NCI-H146 treated with DMSO at 0.1 percent for 48 hours (cell line): ENCODE measurements around the gene TLK1.
"Not testable (repeated sequence)": the region's sequence is repeated elsewhere in the genome, so short reads cannot be mapped to it uniquely, and the experiment has no call there.

Experiments
- DNase-seq: peaks from one replicate; lab custom pipeline; 2025; ENCODE audit not compliant: unreplicated experiment; lab: John Stamatoyannopoulos, UW

TLK1 gene

DNA sequence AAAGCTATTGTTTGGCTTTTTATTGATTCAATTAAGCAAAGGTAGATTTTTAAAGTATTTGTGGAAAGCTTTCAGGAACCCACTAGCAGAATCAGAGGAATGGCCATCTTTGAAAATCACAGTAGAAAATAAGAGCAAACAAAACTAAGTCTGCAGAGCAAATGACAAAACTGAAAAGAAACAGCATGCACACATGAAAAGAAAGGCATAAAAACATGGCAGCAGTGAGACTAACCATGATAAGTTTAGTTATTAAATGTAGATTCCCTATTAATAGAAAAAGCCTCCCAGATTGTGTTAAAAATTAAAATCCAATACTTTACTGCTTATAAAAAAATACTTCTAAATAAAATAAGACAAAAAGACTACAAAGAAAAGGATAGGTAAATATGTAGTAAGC, 9.1 kb upstream of the TLK1 start:
- DNase-seq, result no peak

DNA sequence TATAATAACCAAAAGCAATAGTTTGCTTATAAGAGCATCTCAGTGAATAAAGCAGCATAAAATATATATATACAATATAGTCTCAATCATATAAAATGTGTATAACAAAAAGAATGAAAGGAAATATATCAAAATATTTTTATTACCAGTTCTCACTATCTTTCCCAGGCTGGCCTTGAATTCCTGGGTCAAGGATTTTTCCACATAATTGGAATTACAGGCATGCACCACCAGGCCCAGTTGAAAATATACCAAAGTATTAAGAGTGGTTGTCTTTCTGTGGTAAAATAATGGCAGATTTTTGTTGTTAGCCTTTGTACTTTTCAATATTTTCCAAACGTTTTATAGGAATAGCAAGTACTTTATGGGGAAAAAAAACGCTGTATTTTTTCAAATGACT, 8.6 kb upstream of the TLK1 start:
- no peak for DNase-seq

DNA sequence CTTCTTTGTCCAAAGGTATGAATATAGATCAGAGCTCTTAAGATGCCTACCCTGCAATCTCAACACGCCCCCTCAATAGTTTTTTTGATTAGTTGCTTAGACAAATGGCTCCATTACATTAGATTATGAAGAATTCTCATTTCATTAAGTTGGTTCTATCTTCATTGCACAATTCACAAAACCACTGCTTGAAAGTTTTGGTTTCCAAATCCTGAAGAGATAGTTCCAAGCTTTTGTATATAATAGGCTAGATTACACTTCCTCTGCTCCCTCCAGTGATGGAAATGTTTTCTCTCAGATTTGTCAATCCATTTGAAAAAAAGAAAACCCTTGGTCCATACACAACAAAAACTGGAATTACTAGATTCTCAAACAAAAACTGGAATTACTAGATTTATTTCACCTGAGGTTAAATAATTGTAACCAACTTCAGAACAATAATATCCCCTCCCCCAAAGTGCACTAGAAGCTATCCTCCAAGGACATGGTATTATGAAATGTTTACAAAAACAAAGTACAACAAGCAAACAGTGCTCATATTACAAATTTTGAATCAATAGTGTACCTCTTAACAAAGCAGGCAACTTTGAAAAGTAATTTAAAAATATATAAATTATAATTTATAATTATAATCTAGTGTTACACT, 6.8 kb upstream of the TLK1 start:
- no peak for DNase-seq

DNA sequence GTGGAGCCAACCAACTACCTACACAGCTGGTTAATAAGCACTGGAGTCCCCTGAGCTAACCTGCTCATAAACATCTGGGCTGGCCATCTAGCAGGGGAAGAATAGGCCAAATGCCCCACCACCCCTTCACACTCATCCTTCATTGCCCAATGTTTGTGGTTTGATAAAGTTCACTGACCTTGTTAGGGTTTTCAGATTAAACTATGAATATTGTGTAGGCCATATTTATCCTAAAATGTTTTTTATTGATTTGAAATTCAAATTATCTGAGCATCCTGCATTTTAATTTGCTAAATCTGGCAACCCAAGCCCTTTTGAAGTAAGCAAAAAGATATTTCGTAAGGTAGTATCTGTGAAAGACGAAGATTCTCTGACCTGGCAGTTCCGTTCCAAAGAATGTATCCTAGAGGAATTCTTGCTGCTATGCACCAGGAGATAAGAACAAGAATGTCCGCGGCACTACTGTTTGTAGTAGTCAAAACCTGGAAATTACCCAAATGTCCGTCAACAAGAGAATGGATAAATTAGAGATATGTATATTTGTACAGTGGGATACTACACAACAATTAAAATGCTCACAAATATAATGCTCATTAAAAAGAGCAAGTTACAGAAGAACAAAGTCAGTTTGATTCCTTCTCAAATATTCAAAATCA, 5.8 kb upstream of the TLK1 start:
- DNase-seq, result no peak

DNA sequence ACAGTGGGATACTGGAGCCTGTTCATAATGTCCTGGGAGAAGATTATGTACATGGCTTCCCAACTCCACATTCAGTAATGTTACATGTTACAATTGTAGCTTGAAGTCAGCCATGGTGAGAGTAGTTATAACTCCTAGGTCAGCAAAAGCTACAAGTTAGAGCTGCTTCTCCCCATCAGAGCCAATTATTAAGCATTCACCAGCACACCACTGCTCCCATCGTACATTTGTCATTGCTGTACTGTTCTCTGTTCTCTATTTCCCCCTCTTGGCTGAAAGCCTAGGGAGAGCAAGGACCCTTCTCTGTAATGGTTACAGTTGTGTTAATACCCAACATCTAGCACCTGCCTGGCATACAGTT, 5.3 kb upstream of the TLK1 start:
- DNase-seq, result no peak

DNA sequence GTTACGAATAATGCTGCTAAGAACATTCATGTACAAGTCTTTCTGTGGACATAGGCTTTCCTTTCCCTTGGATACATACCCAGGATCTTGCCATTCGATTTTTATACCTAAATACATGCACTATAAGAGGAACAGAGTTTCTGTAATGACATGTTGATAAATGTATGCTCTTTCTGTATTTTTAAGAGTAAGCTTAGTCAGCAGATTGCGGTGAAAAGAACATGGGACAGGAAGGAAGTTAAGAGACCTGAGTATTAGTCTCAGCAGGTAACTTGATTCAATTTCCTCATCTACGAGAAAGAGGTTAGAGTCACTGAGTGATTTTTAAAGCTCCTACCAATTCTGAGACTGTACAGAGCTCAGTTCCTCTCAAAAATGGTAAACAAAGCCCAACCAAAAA, 2.6 kb upstream of the TLK1 start:
- DNase-seq, result no peak

DNA sequence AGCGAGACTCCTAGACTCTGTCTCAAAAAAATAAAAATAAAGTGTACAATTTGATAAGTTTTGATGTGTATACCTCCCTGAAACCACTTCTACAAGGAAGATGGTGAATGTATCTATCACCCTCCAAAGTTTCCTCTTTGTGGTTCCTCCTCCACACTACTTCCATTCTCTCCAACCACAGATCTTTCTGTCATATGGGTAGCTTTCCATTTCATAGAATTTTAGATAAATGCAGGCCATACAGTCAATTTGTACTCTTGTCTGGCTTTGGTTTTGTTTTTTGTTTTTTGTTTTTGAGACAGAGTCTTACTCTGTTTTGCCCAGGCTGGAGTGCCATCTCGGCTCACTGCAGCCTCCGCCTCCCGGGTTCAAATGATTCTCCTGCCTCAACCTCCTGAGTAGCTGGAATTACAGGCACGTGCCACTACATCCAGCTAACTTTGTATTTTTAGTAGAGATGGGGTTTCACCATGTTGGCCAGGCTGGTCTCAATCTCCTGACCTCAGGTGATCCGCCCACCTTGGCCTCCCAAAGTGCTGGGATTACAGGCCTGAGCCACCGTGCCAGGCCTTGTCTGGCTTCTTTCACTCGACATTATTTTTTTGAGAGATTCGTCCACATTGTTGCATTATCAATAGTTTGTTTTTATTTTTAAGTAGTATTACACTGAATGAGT, 2.0 kb upstream of the TLK1 start:
- not testable (repeated sequence) for DNase-seq

DNA sequence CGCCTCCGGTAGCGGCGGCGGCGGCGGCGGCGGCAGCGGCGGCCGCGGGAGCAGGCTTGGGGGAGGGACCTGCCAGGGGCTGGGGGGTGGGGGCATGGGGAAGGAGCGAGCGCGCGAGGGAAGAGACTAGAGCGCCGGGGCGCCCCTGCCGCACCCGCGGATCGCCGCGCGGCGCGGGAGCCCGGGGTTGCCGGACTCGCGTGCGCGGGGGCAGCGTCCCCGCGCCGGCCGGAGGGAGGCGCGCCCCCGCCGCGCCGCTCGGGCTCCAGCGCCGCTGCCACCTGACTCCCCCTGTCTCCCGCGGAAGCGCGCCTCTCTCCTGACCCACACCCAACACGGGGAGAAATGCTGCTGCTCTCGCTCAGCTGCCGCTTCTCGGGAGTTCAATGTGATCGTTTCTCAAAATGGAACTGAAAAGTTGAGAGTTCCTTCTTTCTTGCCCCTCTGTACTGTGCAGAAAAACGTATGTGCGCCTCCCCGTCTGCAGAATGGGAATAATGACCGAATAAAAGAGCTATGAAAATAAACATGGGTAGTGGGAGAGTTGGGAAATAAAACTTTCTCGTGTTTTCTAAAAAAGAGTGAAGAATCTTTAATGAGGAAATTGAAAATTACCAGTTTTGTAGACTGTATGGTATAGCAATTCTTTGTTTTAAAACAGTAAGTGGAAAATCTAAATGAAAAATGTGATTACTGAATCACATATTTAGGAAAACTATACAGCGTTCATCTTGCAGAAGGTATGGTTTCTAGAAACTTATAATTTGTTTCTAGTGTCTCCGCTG, 455 bp upstream of the TLK1 start:
- peak; percentile 57 for DNase-seq

DNA sequence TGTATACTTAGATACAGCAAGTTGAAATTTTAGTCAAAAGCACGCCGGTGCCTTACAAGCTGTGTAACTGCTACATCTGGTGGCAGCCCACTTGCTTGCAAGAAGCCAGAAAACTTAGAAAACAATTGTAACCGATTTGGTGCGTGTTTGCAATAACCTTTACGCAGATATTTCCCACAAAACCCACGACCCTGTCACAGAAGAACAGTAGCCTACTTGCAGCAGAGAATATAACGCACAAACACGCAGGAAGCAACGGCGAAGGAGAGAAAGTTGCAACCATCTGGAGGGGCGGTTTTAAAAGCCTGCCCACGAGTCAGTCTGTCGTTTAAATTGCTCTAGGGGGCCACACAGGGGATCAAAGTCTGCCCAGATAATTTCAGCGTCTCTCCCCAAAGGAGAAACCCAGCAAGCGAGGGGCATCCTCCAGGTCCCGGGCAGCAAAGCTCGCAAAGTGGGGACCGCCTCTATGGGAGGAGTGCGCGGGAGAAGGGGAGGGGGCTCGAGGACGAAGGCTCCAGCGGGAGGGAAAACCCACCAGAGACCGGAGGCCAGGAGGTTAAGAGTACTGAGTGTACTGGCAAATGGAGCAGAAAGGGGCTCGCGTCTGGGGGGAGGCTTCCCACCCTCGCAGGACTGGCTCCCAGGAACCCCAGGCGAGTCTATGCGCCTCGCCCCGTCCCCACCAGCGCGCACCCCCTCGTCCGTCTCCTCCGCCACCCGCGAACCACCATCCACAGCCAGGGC, 1.1 kb downstream of the TLK1 start:
- peak; percentile 29 for DNase-seq

DNA sequence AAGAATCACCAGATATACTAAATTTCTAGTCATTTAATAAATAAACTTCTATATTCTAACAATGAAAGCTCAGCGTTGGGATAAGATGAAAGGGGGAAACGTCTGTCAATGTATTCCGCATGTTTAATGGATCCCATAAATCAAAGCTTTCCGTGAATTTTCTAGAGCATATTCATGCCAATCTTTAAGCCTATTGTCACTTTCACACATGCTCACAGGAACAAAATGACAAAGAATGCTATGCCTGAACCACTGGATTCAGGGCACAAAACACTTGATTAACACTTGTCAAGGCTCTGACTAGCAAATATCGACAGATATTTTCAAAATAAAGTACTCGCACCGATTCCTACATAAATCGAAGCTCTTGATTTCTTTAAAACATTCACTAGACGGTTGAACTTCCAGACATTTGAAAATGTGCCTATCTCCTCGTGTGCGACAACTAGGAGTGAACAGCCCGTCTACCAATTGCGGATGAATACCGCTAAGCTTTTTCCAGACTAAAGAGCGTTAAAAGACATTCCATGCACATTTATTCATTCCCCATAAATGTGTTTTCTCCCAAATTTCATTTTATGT, 1.8 kb downstream of the TLK1 start:
- DNase-seq, result peak; percentile 33

DNA sequence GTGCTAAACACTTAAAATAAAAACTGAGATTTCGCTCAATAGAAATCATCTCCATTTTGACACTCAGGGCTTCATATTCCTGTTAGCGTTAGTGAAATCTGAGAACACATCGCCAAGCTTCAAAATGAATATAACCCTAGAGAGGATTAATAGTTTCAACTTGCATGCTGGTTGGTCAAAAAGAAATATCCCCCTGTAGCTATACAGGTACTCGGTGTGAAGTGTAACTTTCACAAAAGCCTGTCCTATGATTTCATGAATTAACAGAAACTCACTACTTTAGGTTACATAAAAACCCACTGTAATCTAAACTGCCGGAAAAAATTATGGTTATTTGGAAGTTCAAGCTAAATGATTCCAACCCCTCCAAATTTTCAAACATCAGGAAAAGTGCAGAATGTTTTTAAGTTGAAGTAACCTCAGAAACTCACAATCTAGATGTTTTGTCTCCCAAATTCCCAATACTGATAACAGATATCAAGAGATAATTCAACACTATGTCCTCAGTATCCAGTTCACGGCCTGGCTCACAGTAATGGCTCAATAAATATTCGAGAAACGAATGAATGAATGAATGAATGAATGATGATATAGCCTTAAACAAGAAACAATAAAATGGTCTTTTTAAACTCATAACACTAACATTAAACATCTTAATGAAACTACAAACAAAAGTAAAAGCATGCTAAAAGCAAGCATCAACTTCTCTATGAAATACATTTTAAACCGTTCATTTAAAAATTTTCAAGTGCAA, 2.5 kb downstream of the TLK1 start:
- DNase-seq, result no peak

DNA sequence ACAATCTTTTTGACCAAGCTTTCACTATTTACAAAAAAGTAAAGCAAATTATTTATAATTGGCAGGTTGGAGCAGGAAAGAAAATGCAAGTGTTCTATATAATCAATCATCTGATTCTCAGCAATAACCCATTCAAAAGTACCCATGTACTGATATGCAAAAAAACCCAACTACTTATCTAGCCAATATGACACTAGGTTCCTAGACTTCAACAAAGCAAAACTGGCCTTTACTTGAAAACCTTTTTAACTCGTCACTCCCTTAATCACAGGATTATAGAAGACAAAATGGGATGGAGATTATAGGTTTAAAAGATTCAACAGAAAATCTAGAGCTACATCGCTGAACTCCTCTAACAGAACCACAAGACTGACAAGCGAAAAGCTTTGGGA, 3.6 kb downstream of the TLK1 start:
- DNase-seq, result no peak

DNA sequence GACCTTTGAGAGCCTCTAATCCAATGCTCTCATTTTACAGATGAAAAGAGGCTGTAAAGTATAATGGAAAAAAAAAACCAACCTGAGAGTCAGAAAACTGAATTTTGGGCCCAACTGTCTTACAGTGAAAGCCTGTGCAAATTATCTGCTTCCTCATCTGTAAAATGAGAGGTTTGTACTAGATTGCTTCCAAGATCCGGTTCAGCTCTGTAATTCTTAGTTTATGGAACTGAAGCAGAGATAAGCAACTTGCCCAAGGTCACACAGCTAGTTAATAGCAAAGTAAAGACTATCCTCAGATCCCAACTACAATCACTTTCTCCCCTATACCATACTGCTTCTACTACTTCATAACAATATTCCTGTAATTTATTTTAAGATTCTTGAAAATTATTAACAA, 6.3 kb downstream of the TLK1 start:
- no peak for DNase-seq

DNA sequence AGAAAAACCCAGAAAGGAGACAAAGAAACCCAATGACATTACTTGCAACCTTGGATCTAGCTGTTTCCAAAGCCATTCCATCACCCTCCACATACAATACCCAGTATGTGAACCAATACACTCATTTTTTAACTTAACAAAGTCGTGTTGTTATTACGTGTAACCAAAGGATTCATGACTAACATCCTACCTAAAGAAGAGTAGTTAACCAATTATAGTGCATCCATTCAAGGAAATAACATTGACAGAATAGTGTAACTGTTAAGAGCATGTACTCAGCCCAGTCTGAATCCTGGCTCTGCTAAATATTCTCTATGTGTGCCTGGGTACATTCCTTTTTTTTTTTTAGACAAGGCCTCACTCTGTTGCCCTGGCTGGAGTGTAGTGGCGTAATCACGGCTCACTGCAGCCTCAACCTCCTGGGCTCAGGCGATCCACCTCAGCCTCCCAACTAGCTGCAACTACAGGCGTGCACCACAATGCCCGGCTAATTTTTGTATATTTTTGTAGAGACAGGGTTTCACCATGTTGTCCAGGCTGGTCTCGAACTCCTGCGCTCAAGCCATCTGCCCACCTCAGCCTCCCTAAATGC, 9.9 kb downstream of the TLK1 start:
- no peak for DNase-seq

DNA sequence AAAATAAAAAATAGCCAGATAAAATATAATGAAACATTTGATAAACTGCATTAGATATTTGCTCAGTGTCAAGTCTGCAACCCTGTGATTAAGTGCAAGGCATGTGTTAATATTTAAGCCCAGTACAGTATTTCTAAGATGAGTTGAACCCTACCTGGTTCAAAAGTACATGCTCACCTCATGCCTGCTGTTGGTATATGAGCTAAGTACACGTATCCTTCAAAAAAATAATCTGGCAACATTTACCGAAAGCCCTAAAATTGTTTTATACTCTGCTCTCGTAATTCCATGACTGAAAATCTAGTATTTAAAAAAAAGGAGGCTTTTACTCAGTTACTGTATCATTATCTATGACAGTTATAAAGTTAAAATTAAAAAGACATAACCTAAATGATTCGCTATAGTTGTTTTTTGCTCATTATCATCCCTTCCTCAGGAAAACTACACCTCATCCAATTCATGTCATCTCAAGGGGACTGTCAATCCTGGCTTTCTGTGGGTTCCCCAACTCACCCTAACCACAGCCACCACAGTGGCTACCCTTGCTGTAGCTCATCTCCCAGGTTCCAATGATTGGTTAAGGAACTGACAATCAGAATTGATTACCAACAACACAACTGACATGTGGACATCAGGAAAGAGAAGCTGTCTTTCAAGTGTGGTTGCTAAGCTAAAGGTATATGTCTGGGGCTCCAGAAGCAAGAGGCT, 10.6 kb downstream of the TLK1 start:
- no peak for DNase-seq

DNA sequence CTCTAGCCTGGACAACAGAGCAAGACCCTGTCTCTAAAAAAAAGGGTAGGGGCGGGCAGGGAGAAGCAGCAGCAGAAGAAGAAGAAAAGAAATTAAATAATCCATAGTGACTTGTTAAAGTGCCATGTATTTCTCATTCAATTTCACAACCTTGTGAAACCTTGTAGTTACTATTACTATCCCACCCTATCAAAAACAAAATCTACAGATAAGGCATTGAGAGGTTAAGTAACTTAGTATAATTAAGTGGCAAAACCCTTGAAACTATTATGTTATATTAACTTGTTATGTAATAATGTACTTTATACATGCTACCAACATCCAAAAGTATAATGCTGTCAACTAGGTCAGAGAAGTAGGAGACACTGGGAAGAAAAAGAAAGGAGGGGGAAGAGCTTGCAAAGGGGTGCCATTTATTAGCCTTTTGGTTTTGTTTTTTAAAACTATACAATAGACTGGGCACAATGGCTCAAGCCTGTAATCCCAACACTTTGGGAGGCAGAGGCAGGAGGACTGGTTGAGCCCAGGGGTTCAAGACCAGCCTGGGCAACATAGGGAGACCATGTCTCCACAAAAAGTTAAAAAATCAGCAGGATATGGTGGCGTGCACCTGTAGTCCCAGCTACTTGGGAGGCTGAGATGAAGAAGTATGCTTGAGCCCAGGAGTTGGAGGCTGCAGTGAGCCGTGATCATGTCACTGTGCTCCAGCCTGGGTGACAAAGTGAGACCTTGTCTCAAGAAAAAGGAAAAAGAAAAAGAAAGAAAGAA, 11.3 kb downstream of the TLK1 start:
- no peak for DNase-seq

DNA sequence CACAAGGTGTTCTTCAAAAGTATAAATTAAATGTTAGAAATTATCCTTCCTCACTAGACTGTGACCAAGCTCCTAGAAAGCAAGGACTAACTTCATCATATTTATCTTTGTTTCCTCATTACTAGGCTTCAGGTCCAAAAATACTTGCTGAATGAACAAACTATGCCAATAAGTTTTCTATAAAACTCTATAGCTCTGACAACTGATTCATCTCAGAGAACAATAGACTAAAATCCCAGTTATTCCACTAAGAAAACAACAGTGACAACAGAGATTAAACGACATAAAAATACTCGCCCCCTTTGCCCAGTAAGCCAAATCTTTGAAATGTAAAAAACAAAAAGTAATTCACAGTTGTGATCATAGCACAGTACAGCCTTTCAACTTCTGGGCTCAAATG, 13.6 kb downstream of the TLK1 start:
- DNase-seq, result no peak

DNA sequence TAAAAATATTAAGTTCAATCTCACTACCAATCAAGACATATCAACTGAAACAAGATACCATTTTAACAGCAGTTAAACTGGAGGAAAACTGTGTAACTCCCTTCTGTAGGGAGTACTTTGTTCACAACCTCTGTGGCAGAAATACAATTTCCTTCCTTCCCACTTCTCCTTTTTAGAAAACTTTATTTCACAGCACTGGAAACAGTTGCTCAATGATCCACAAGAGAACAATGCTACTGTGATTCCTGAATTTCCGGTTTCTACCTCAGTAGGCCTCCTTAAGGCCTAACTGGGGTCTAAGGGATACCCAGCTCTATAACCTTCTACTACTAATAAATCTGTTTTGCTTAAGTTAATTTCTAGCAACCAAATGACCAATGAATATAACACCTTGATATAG, 14.1 kb downstream of the TLK1 start:
- no peak for DNase-seq
